Amygdala (tissue), 56 donors: Measurements from ENCODE around the gene TUBB1.
"Not testable (repeated sequence)": the region's sequence is repeated elsewhere in the genome, so short reads cannot be mapped to it uniquely, and the experiment has no call there.

Source experiments
- DNase-seq, 56 donors: peaks; one replicate each; lab custom pipeline; 2025; lab: John Stamatoyannopoulos, UW

Gene TUBB1

GRCh38 chr20:59004763-59005522 lies 14.3 kb upstream of the TUBB1 start:
- peak in 22 of 56 donors; percentile 15 to 66 (median 40) for DNase-seq

DNA sequence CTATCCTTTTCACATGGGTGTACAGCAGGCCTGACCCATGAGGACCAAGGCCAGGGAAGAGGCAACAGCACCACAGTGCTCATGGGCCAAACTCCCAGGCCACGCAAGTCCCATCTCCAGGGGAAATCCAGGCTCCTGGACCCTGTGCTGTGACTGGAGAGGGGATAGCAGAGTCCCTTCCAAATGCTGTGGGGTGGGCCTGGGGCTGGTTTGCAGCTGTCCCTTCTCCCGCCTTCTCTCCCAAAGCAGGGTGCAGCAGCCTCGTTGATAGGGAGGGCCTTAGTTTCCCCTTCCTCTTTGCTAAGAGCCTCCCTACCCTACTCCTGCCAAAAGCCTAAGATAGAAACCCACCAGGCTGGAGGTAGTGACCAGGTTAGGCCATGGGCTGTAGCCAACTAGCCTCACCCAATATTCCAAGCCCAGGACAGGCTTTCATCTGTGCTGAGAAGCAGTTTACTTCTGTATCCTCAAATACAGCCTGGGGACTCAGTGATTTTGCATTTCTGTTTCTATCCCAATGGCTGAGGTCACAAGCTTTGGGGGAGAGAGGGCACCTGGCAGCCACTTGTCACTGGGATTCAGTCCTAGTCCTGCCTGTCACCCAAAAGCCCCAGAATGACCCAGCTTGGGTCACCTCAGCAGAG lies 13.6 kb upstream of the TUBB1 start:
- no peak for DNase-seq

DNA sequence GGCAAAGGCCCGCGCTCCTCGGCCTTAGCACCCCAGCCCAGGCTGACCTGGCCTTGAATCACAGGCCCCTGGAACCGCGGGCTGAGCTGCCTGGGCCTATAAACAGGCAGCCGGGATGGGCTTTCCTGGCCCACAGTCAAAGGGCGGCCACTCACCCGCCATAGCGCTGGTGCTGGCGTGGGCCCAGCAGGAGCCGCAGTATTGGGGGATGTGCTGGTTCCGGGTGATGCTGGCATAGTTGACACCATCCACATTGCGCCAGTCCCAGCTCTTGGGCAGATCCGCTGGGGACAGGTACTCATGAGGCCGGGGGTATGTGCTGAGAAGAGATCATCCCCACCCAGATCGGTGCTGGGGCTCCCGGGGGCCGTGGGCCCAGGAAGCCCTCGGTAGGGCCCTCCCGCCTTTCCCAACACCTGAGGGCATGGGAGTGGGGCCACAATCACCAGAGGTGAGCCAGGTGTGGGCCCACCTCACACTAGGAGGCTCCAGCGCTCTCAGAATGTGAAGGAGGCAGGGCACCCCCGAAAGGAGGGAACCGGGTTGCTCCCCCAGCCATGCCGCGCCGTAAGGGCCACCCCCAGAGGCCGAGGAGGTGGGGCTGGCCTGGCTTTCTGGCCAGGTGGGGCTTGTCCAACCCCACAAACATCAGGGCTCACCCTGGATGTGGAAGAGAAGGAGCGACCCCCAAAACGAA lies 12.9 kb upstream of the TUBB1 start:
- DNase-seq, result no peak

DNA sequence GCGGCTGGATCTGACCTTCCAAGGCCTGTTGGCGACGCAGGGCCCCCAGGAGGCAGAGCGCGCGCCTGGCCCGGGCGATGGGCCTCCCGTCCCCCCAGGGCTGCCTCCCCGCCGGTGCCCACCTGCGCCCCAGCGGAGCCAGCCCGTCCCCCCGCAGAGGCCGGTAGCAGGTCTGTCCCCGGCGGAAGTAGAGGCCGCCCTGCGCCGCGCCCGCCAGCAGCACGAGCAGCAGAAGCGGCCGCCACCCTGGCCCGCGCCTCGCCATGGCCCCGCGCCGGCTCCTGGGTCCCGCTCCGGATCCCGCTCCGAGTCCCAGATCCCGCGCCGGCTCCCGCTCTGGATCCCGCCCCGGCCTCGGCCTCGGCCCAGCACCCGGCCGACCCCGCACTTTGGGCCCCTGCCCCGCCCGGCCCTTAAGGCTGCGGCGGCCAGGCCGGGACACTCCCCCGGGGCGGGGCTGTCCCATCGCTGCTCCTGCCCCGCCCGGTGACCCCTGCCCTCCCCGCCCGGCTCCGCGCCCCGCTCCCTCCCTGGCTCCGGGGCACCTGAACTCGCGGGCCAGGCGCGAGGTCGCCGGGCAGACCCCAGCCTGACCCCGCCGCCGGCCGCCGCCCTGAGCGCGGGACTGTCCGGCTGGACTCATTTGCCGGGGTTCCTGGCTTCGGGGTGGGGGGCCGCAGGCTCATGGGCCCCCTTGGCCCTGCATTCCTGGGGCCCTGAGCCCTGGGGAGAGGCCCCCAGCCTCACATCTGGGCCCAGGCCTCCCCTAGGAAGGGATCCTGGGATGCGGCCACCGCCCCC lies 12.2 kb upstream of the TUBB1 start, which contains the start of gene CTSZ:
Gene CTSZ, minus strand, starts transcription at position 391 of the 801 bp plus-strand sequence. Its CDS starts 126 bp downstream, at position 265.
- peak in 5 of 56 donors; percentile 15 to 55 (median 30) for DNase-seq

DNA sequence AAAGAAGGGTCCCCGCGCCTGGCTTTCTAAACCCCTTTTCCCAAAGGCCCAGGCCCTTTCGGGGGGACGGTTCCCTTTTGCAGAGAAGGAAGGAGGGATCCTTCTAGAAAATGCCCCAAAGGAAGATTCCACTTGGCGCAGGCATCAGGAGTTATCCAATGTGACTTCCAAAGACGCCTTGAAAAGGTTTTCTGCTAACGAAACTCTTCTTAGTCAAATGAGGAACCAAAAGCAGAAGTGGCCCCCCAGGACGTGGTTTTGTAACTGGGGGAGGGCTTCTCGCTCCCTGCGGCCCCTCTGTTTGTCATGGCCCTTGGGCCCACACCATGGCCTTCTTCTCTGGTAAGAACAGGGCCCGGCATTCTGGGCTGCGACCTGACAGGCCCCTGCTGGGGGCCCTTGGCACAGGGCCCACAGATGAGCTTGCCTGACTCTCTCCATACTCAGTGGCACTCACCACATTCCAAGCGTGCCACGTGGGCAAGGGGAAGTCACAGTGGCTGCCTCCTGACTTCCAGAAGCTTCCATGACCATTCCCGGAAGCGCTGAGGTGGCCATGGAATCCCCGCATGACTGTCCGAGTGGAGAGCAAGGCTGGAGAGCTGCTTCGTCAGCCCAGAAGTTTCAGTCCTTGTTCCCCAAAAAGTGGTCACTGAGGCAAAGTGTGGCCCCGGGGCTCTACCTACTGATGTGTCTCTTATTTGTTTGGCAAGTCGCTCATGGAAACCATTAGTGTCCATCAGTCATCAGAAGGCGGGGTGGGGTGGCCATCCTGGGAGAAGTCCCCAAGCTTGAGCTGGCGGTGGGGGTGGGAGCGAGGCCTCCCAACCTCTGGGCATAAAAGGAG lies 11.3 kb upstream of the TUBB1 start:
- DNase-seq, result peak in 11 of 56 donors; percentile 13 to 71 (median 39)

DNA sequence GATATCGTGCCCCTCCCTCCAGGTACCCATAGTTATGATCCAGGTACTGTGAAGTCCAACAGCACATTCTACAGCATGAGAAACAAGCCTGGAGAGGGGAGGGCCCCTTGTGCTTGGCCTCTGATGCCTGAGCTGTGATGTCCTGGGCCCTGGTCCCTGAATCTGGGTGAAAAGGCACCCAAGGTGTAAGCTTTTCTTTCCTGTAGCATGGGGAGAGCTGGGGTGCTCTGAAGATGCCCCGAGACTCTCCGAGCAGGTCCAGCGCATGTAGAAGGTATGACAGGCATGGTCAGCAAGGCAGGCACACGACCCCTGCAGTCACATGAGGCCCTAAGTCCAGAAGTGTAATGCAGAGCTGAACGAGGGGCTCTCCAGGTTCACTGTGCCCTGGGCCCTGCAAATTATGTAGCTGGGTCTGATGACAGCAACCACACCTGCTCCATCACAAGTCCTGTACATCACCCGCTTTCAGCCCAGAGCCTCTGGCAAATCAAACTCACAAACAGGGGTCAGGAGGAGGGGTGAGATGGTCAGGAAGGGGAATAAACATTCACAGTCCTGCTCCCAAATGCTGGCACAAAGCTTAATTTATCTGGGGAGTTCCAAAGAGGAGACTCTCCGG lies 10.4 kb upstream of the TUBB1 start:
- DNase-seq, result no peak

- no peak for DNase-seq
Observed at GRCh38 chr20:59010321-59010994, 8.8 kb upstream of the TUBB1 start.

DNA sequence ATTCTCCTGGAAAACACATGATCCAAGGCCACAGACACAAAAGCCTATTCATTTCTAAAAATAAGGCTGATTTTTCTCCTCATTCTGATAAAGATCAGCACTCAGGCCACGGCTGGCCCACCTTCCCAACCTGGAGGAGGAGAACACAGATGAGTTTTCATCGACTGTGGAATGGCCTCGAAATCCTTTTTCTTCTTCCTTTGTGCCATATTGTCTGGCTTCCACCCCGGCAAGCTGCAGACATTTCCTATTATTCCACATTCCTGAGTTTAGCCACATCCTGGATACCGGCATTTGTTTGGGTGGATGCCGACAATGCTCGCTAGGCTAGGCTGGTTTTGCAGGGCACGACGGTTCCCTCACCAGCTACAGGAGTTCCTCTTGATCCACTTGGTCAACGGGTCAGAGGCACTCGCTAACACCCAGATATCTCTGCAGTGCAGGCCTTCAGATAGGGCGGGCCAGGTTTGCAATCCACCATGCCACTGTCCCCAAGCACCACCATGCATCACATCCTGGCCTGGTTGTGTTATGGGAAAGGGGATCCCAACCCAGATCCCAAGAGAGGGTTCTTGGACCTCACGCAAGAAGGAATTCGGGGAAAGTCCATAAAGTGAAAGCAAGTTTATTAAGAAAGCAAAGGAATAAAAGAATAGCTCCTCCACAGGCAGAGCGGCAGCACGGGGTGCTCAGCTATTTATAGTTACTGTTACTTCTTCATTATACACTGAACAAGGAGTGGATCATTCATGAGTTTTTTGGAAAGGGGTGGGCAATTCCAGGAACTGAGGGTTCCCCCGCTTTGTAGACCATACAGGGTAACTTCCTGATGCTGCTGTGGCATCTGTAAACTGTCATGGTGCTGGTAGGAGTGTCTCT lies 8.0 kb upstream of the TUBB1 start:
- peak in 1 of 56 donors; percentile 6 for DNase-seq

DNA sequence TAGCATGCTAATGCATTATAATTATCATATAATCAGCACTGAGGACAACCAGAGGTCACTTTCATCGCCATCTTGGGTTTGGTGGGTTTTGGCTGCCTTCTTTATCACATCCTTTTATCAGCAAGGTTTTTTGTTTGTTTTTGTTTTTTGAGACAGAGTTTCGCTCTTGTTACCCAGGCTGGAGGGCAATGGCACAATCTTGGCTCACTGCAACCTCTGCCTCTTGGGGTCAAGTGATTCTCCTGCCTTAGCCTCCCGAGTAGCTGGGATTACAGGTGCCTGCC lies 7.4 kb upstream of the TUBB1 start:
- not testable (repeated sequence) for DNase-seq

- DNase-seq, result no peak
Observed at GRCh38 chr20:59013031-59013951, 5.9 kb upstream of the TUBB1 start.

GRCh38 chr20:59013959-59014608 lies 5.1 kb upstream of the TUBB1 start:
- DNase-seq, result no peak

DNA sequence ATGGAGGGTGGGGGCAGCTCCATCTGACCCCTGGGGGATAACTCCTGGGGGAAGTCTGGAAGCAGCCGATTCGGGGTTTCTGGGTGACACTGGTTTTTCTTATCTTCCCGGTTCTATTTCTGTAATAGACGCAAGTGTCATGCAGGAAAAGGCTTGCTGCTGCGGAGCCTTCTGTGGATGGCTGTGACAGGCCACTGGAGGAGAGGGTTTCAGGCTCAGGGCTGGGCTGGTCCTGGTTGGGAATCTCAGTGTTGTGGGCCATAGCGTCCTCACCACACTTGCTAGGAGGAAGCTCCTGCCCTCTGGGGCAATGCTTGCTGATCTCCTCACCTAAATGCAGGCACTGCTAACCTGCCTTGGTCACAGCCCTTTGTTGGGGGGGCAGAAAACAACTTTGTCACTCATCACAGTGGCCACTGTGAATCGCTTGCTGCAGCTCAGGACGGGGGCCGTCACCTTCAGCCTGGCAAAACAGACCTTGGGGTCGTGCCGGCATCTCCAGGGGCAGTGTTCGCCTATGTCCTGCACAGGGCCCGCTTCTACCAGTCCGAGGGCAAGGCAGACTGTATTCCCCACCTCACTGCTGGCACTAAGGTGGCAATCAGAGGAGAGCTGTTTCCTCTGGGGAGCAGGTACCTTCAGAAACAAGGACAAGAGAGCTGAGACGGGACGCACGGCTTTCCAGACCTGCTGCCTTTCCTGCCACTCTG lies 4.4 kb upstream of the TUBB1 start:
- no peak for DNase-seq

DNA sequence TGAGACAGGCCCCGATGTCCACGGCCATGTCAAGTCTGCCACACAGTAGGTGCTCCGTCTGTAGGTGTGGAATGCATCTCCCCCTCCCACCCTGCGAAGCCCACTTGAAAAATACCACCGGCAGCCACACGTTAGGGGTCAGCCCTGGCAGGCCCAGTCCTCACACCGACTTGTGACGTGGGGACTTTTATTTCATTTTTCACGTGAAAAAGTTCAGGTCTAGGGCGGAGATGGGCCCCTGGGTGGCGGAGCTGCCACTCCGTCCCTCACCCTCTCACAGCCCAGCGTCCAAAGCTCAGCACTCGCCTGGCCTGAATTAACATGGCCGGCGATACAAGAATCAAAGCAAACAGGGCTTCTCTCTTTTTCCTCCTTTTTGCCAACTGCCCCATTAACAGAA lies 3.8 kb upstream of the TUBB1 start:
- no peak for DNase-seq

- no peak for DNase-seq
Observed at GRCh38 chr20:59015812-59016711, 3.2 kb upstream of the TUBB1 start.
